Heart right ventricle (tissue), 16 donors: ENCODE data around the gene CDH13. TPM values are rescaled to one million over a fixed set of nuclear protein-coding genes. Genes with fewer than 3 reads are reported as not detected.

Source experiments
- ATAC-seq, 8 donors: fragments of 200-7000 bp; cut with Tn5 transposase; one replicate each; pipeline ENCODE4 v1.9.1; 2020; ENCODE audit warnings: mild to moderate bottlenecking in 8 of 8, moderate library complexity in 8 of 8, moderate number of reproducible peaks in 1 of 8
- DNase-seq, 2 donors: peaks; one replicate each; pipeline ENCODE4 v3.0.0-alpha.2; 2020
- H3K27ac ChIP-seq, 10 donors: fragments of 200-600 bp; sonication (generic) in 2 of 10; one replicate each; pipeline versions ENCODE4 v1.5.0 to v1.8.0; 2020 to 2022; ENCODE audit warnings: mild to moderate bottlenecking in 3 of 10
- H3K27me3 ChIP-seq, 7 donors: fragments of 200-600 bp; one replicate each; pipeline ENCODE4 v1.8.0; 2021 to 2022; ENCODE audit warnings: mild to moderate bottlenecking in 2 of 7
- H3K36me3 ChIP-seq, 9 donors: fragments of 200-600 bp; sonication (generic) in 1 of 9; one replicate each; pipeline versions ENCODE4 v1.5.0 to v1.8.0; 2020 to 2022; ENCODE audit warnings: mild to moderate bottlenecking in 2 of 9
- H3K4me1 ChIP-seq, 9 donors: fragments of 200-600 bp; sonication (generic) in 1 of 9; one replicate each; pipeline versions ENCODE4 v1.5.0 to v1.8.0; 2020 to 2022; ENCODE audit warnings: mild to moderate bottlenecking in 4 of 9
- H3K4me3 ChIP-seq, 10 donors: fragments of 200-600 bp; sonication (generic) in 2 of 10; one replicate each; pipeline versions ENCODE4 v1.5.0 to v1.8.0; 2020 to 2022; ENCODE audit warnings: mild to moderate bottlenecking in 7 of 10, moderate library complexity in 2 of 10
- H3K9me3 ChIP-seq, 11 donors: fragments of 200-600 bp in 10 of 11; sonication (generic) in 2 of 11; one replicate each; pipeline versions ENCODE4 v1.5.0 to v1.8.0; 2013 to 2022; ENCODE audit warnings: mild to moderate bottlenecking in 2 of 11, control low read depth in 1 of 11, moderate library complexity in 1 of 11
- WGBS, 2 donors: extraction: QIAGEN DNeasy Blood & Tissue Kit; methylation state at CpG; one replicate each; pipeline ENCODE4 v1.1.7; 2013; ENCODE audit warnings: inconsistent platforms in 1 of 2; 5-methylcytosine and 5-hydroxymethylcytosine counted together
- intact Hi-C, 10 donors: fragments of 100-400 bp; cut with DNase I; formaldehyde crosslinking; loops; one replicate each; pipeline versions ENCODE4 v1.11.1 to v1.14.2; 2022
- polyA plus RNA-seq, 2 donors: library from polyadenylated mRNA; stranded (reverse); fragments of 200-250 nt; gene quantifications; one replicate each; pipeline ENCODE4 v1.2.3, GENCODE V29; 2013
- total RNA-seq, 10 donors: library from RNA; stranded (reverse); fragmentation: NEBNext Ultra II Directional in 3 of 10; extraction: Animal tissue kit (Norgen Biotek cat#: 25700) in 3 of 10; gene quantifications; one replicate each; pipeline versions ENCODE4 v1.2.1 to v1.2.4, GENCODE V29; 2021 to 2023
- TF ChIP-seq, protein P1 (sequence below), 9 donors: fragments of 200-600 bp; sonication (generic) in 2 of 9; IDR thresholded peaks; one replicate each; pipeline versions ENCODE4 v1.5.0 to v1.8.0; 2021 to 2022; ENCODE audit warnings: antibody characterized with exemption in 9 of 9, mild to moderate bottlenecking in 5 of 9, moderate library complexity in 1 of 9
- donor health status: Arrhythmogenic right ventricular cardiomyopathy.
- donor health status: ischemic (EF 13 %, LVEDD 7.1; RV severe dilation, severe dysfunction).
- donor health status: healthy with polysubstance abuse.
- donor health status: DM: no; HTN: yes; CAD: no.
- donor health status: DM: no; HTN: no; CAD: no.
- donor health status: ischemic (EF 25% LVEDD 6.9; RV normal size, moderate dysfunction).
- donor health status: ischemic (EF 25% LVEDD 5.7; RV mildly dilated, moderate dysfunction).
- donor health status: healthy.
- donor health status: DM: yes; HTN: yes; CAD: no.
- donor health status: Ischemic cardiomyopathy.
- donor health status: ischemic (EF 35%, LVEDD 5.7; RV mildly dilated, moderate dysfunction).
- donor health status: nonischemic (EF 11% LVEDD 7.7; RV severe dilation, severe dysfunction).
- donor health status: DM: yes; HTN: yes; CAD: no.
- donor health status: PGD.
- donor health status: ischemic (EF 29% LVEDD 5.4; RV normal size, mild dysfunction).
- donor health status: nonischemic (EF 23%, LVEDD 6.1; RV moderate dilation, normal function).

CDH13 gene
- total and polyA plus RNA-seq, 12 donors = 15.5 to 221 (median 168) TPM

DNA sequence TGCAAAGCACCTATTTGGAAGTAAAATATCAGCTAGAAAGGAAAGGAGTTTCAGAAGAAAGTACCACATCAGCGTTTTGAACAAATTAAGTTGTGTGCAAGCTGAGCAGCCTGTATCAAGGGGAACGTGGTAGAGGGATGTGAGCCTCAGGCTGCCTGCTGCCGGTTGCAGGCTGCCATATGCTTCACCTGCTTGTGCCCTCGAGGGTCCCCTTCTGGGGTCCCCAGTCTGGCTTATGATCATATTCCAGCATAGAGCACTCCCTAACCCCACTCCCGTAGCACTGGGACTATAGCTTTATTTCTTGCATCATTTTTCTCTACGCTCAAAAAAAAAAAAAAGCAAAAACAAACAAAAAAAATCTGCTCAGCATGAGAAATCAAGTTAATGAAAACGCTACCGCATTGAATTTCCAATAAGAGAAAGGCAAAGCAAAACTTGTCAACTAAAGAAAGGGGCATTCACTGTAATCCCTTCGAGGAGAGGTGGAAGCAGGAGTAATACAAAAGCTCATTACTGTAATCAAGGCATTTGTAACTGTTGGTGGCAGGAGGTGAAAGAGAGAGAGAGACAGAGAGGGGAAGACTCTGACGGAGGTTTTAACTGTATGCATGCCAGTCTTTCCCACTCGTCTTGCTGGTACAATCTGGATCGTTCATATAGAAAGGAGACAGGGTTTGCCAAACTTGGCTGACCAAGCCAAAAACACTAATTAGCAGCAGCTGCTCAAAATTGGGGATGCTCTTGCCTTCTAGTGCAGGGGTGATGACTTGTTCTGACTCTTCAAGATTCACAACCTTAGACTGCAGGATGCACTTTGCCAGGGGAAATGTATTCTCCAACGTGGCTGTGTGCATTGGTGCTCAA, 922.8 kb downstream of the CDH13 start:
- Histone ChIP-seq H3K4me1 (no peaks in the 10 kb centered on the region), H3K4me3 (no peak overlapping the region), H3K27ac (no peak overlapping the region), H3K9me3 (no peaks in the 10 kb centered on the region), H3K36me3 (no peaks in the 10 kb centered on the region), H3K27me3 (no peaks in the 10 kb centered on the region)
- ATAC-seq (no peak), DNase-seq (no peak)
- TF ChIP-seq, protein P1, sequence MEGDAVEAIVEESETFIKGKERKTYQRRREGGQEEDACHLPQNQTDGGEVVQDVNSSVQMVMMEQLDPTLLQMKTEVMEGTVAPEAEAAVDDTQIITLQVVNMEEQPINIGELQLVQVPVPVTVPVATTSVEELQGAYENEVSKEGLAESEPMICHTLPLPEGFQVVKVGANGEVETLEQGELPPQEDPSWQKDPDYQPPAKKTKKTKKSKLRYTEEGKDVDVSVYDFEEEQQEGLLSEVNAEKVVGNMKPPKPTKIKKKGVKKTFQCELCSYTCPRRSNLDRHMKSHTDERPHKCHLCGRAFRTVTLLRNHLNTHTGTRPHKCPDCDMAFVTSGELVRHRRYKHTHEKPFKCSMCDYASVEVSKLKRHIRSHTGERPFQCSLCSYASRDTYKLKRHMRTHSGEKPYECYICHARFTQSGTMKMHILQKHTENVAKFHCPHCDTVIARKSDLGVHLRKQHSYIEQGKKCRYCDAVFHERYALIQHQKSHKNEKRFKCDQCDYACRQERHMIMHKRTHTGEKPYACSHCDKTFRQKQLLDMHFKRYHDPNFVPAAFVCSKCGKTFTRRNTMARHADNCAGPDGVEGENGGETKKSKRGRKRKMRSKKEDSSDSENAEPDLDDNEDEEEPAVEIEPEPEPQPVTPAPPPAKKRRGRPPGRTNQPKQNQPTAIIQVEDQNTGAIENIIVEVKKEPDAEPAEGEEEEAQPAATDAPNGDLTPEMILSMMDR (IDR thresholded peaks at IDR 0.05) = no peak
- WGBS, 2 donors = 67% methylated on average over 13 of the region's 13 CpGs
- intact Hi-C loops = no loop called here

DNA sequence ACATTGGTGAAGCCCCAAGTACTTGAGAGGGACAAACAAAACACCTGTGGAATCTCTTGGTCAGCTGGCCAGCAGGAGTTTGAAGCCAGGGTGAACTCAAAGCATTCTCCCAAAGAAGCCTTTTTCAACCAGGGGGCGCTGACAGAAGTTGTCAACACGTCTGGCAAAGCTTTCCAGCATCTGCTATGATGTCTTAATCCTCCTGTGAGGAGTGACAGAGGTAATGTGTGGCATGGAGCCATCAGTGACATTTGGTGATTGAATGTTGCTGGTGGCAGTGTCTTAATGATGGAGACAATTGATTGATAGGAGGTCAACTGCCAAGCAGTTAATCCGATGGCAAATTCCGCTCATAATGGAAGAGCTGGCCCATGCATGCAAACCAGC, 923.4 kb downstream of the CDH13 start:
- WGBS, 2 donors = 61 to 69% methylated on average over 4 of the region's 4 CpGs
- intact Hi-C loops = no loop called here
- H3K4me3 ChIP-seq = no peak overlapping the region

GRCh38 chr16:83552228-83552627, 925.5 kb downstream of the CDH13 start:
- H3K4me3 ChIP-seq = no peak overlapping the region
- intact Hi-C loops = no loop called here
- no peak for ATAC-seq
- H3K4me1 ChIP-seq = no peaks in the 10 kb centered on the region
- no peak overlapping the region for H3K27ac ChIP-seq
- TF ChIP-seq, protein P1 (IDR thresholded peaks at IDR 0.05) = no peak
- no peaks in the 10 kb centered on the region for H3K9me3 ChIP-seq
- H3K36me3 ChIP-seq = no peaks in the 10 kb centered on the region
- DNase-seq = no peak
- no peaks in the 10 kb centered on the region for H3K27me3 ChIP-seq
- WGBS, 2 donors = 63 to 66% methylated on average over 3 of the region's 3 CpGs

More for the DNA sequence above, 923.4 kb downstream of the CDH13 start:
- ATAC-seq (no peak), DNase-seq (no peak)
- TF ChIP-seq, protein P1 (IDR thresholded peaks at IDR 0.05) = no peak
- no peaks in the 10 kb centered on the region for H3K9me3 ChIP-seq
- H3K36me3 ChIP-seq = no peaks in the 10 kb centered on the region
- no peaks in the 10 kb centered on the region for H3K4me1 ChIP-seq
- no peaks in the 10 kb centered on the region for H3K27me3 ChIP-seq
- H3K27ac ChIP-seq = no peak overlapping the region

DNA sequence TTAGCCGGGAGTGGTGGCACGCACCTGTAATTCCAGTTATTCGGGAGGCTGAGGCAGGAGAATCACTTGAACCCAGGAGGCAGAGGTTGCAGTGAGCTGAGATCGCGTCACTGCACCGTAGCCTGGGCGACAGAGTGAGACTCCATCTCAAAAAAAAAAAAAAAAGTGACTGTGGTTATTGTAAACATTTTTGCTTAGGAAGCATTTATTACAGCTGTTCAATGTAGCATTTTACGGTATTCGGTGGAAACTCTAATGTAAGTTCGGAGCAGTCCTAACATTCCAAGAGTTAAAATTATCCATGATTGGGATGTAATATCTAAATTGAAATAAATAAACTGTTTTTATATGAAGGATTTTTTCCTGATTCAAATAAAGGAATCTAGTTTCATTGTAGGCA, 926.2 kb downstream of the CDH13 start:
- Histone ChIP-seq H3K27me3 (no peaks in the 10 kb centered on the region), H3K27ac (no peak overlapping the region), H3K4me3 (no peak overlapping the region), H3K9me3 (no peaks in the 10 kb centered on the region), H3K4me1 (no peaks in the 10 kb centered on the region), H3K36me3 (no peaks in the 10 kb centered on the region)
- intact Hi-C loops = no loop called here
- no peak for DNase-seq
- WGBS, 2 donors = 96 to 99% methylated on average over 8 to 9 of the region's 10 CpGs
- ATAC-seq = no peak
- TF ChIP-seq, protein P1 (IDR thresholded peaks at IDR 0.05) = no peak
